Thyroid gland (tissue), 4 donors: Measurements from ENCODE around the gene STRBP. TPM values are rescaled to one million over a fixed set of nuclear protein-coding genes. Genes with fewer than 3 reads are reported as not detected.

Experiments
- DNase-seq, 2 donors: peaks; one replicate each; pipeline ENCODE4 v3.0.0-alpha.2; 2019
- H3K27ac ChIP-seq, 3 donors: fragments of 200-600 bp; sonication (generic); 1 replicate in 2 of 3; 2 replicates in 1 of 3; pipeline ENCODE4 v1.5.1; 2016 to 2019; ENCODE audit warnings: mild to moderate bottlenecking in 1 of 3, moderate library complexity in 1 of 3
- H3K27me3 ChIP-seq: fragments of 200-600 bp; sonication (generic); one replicate; pipeline ENCODE4 v1.5.1; 2019
- H3K36me3 ChIP-seq, 2 donors: fragments of 200-600 bp; sonication (generic); one replicate each; pipeline ENCODE4 v1.5.1; 2016 to 2019
- H3K4me1 ChIP-seq, 2 donors: fragments of 200-600 bp; sonication (generic); one replicate each; pipeline ENCODE4 v1.5.1; 2017 to 2019
- H3K4me3 ChIP-seq, 3 donors: fragments of 200-600 bp; sonication (generic); replicated peaks in 1 of 3; 1 replicate in 2 of 3; 2 replicates in 1 of 3; pipeline ENCODE4 v1.5.1; 2016; ENCODE audit warnings: mild to moderate bottlenecking in 1 of 3
- H3K9me3 ChIP-seq: fragments of 200-600 bp; sonication (generic); one replicate; pipeline ENCODE4 v1.5.1; 2017
- POLR2A ChIP-seq, 2 donors: fragments of 450-650 bp; IDR thresholded peaks; one replicate each; pipeline ENCODE4 v1.6.1; 2017; ENCODE audit warnings: antibody characterized with exemption in 2 of 2, mild to moderate bottlenecking in 2 of 2, moderate library complexity in 1 of 2
- WGBS, 2 donors: methylation state at CpG; one replicate each; pipeline ENCODE4 v1.1.5; 2017; 5-methylcytosine and 5-hydroxymethylcytosine counted together
- intact Hi-C: fragments of 100-400 bp; cut with DNase I; formaldehyde crosslinking; loops from one replicate; pipeline ENCODE4 v1.15.1; 2023
- total RNA-seq, 4 donors: library from RNA; depleted of rRNA; stranded (reverse); fragments of >200 nt; gene quantifications; one replicate each; pipeline ENCODE4 v1.2.3, GENCODE V29; 2016
- TF ChIP-seq, protein P1 (sequence below), 6 experiments: fragments of 200-600 bp in 3 of 6; fragments of 450-650 bp in 3 of 6; sonication (generic) in 3 of 6; IDR thresholded peaks; one replicate each; pipeline ENCODE4 v1.5.1; 2016 to 2019; ENCODE audit warnings: antibody characterized with exemption in 6 of 6, mild to moderate bottlenecking in 2 of 6, inconsistent platforms in 1 of 6, moderate library complexity in 1 of 6

The STRBP gene
- total RNA-seq, 4 donors from 2014 or later: 29.3 to 52.2 (median 43.9) TPM

- intact Hi-C loops: no loop called here
- Histone ChIP-seq H3K4me3 (no peak overlapping the region), H3K4me1 (peaks cover 0 to 3% of the 10 kb centered on the region in 2 donors), H3K36me3 (peaks cover 48 to 52% of the 10 kb centered on the region in 2 donors), H3K27ac (peak overlapping the region in 1 of 3 donors; percentile 18), H3K27me3 (no peaks in the 10 kb centered on the region), H3K9me3 (no peaks in the 10 kb centered on the region)
- DNase-seq: no peak
- no peak for TF ChIP-seq POLR2A (IDR thresholded peaks at IDR 0.05)
- TF ChIP-seq, protein P1, sequence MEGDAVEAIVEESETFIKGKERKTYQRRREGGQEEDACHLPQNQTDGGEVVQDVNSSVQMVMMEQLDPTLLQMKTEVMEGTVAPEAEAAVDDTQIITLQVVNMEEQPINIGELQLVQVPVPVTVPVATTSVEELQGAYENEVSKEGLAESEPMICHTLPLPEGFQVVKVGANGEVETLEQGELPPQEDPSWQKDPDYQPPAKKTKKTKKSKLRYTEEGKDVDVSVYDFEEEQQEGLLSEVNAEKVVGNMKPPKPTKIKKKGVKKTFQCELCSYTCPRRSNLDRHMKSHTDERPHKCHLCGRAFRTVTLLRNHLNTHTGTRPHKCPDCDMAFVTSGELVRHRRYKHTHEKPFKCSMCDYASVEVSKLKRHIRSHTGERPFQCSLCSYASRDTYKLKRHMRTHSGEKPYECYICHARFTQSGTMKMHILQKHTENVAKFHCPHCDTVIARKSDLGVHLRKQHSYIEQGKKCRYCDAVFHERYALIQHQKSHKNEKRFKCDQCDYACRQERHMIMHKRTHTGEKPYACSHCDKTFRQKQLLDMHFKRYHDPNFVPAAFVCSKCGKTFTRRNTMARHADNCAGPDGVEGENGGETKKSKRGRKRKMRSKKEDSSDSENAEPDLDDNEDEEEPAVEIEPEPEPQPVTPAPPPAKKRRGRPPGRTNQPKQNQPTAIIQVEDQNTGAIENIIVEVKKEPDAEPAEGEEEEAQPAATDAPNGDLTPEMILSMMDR (IDR thresholded peaks at IDR 0.05): no peak
- 70 to 80% methylated on average over 4 of the region's 4 CpGs for WGBS, 2 donors
These were observed 170.3 kb downstream of the STRBP start for GRCh38 chr9:123098096-123098459.

DNA sequence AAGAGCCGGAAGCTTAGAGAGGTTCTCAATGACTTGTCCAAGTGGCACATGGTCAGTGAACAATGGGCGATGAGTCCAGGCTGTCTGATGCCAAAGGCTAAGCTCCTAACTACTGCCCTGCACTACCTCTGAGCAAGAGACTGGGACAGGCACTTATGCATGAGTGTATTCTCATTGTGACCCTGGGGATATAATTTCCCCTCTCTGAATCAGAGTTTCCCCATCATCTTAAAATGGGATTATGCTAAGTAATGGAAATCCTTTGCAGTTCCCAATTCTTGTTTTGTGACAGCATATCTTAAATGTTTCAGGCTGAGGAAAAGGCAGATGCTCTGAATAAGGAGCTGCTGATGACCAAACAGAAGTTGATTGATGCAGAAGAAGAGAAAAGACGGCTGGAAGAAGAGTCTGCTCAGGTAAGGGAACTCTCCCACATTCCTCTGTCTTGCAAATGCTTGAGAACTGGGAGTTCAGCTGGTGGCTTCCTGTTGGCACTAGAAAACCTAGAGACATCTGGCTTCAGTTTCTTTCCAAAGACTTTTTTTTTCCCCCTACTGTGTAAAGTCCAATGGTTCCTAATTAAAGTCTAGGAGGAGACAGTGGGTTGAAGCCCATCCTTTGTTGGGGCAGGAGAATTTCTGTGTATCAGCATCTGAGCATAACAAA is 170.8 kb downstream of the STRBP start:
- 88 to 92% methylated on average over 3 of the region's 3 CpGs for WGBS, 2 donors
- Histone ChIP-seq H3K27ac (peak overlapping the region in 1 of 3 donors; percentile 18), H3K4me3 (no peak overlapping the region), H3K36me3 (peaks cover 47 to 52% of the 10 kb centered on the region in 2 donors), H3K9me3 (no peaks in the 10 kb centered on the region), H3K4me1 (no peaks in the 10 kb centered on the region), H3K27me3 (no peaks in the 10 kb centered on the region)
- TF ChIP-seq POLR2A (IDR thresholded peaks at IDR 0.05): no peak
- TF ChIP-seq, protein P1 (IDR thresholded peaks at IDR 0.05): no peak
- intact Hi-C loops: no loop called here
- no peak for DNase-seq

GRCh38 chr9:123096987-123097386 is 171.4 kb downstream of the STRBP start:
- no peak overlapping the region for H3K4me3 ChIP-seq
- WGBS, 2 donors: 86 to 93% methylated on average over 3 of the region's 3 CpGs
- no peak overlapping the region for H3K27ac ChIP-seq
- no peak for TF ChIP-seq POLR2A (IDR thresholded peaks at IDR 0.05)
- TF ChIP-seq, protein P1 (IDR thresholded peaks at IDR 0.05): no peak
- no peaks in the 10 kb centered on the region for H3K27me3 ChIP-seq
- H3K4me1 ChIP-seq: no peaks in the 10 kb centered on the region
- intact Hi-C loops: no loop called here
- H3K9me3 ChIP-seq: no peaks in the 10 kb centered on the region
- DNase-seq: no peak
- H3K36me3 ChIP-seq: peaks cover 47 to 48% of the 10 kb centered on the region in 2 donors

GRCh38 chr9:123093141-123093540 is 175.2 kb downstream of the STRBP start:
- Histone ChIP-seq H3K27me3 (no peaks in the 10 kb centered on the region), H3K4me1 (peaks cover 19 to 28% of the 10 kb centered on the region in 2 donors), H3K4me3 (no peak overlapping the region), H3K36me3 (peaks cover 24 to 28% of the 10 kb centered on the region in 2 donors), H3K9me3 (no peaks in the 10 kb centered on the region), H3K27ac (no peak overlapping the region)
- TF ChIP-seq, protein P1 (IDR thresholded peaks at IDR 0.05): no peak
- TF ChIP-seq POLR2A (IDR thresholded peaks at IDR 0.05): no peak
- 85 to 86% methylated on average over 3 of the region's 3 CpGs for WGBS, 2 donors
- DNase-seq: no peak
- intact Hi-C loops: no loop called here

- no peak for DNase-seq
- H3K27ac ChIP-seq: no peak overlapping the region
- peaks cover 14 to 16% of the 10 kb centered on the region in 2 donors for H3K36me3 ChIP-seq
- no peaks in the 10 kb centered on the region for H3K27me3 ChIP-seq
- 88 to 96% methylated on average over 2 of the region's 2 CpGs for WGBS, 2 donors
- H3K4me1 ChIP-seq: peaks cover 21 to 31% of the 10 kb centered on the region in 2 donors
- H3K9me3 ChIP-seq: no peaks in the 10 kb centered on the region
- TF ChIP-seq POLR2A (IDR thresholded peaks at IDR 0.05): no peak
- TF ChIP-seq, protein P1 (IDR thresholded peaks at IDR 0.05): no peak
- intact Hi-C loops: no loop called here
- H3K4me3 ChIP-seq: no peak overlapping the region
These were observed 176.9 kb downstream of the STRBP start for GRCh38 chr9:123091459-123091858.
